ENCODE results near the gene GIT2.

DNA sequence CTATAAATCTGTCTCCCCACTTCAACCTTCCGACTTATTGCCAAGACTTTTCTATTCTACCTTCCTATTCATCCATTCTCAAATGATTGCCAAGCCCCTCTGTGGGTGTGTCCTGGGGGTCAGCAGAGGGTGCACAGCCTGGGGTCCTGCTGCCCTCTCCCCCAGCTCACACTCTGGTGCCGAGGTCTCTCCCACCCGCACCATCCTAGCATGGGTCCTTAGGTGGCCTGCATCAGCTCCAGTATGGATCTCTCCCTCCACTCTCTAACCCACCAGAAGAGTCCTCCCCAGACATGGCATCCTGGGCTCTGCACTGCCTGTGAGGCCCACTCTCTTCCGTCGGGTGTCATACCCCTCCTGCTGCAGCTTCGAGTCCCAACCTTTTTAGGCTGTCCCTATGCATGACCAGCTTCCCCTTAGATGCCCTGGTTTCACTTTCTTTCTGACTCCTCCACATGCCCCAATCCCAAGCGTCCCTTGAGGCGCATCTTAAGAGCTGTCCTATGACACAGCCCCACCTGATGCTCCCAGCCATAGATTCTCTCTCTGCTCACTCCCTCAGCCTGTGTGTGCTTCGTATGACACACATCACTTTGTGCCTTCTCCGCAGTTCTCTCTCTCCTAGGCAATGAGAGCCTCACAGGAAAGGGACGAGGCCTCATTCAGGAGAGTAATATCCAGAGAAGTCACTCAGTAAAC lies 43.9 kb downstream of the GIT2 start:
- no peak for TF ChIP-seq PAX5 (IDR thresholded peaks at IDR 0.05; ENCODE audit: borderline replicate concordance, low read depth, low read length)
- TF ChIP-seq POLR2AphosphoS5 (IDR thresholded peaks at IDR 0.05; ENCODE audit: low read length), result no peak
- TF ChIP-seq, protein P1, sequence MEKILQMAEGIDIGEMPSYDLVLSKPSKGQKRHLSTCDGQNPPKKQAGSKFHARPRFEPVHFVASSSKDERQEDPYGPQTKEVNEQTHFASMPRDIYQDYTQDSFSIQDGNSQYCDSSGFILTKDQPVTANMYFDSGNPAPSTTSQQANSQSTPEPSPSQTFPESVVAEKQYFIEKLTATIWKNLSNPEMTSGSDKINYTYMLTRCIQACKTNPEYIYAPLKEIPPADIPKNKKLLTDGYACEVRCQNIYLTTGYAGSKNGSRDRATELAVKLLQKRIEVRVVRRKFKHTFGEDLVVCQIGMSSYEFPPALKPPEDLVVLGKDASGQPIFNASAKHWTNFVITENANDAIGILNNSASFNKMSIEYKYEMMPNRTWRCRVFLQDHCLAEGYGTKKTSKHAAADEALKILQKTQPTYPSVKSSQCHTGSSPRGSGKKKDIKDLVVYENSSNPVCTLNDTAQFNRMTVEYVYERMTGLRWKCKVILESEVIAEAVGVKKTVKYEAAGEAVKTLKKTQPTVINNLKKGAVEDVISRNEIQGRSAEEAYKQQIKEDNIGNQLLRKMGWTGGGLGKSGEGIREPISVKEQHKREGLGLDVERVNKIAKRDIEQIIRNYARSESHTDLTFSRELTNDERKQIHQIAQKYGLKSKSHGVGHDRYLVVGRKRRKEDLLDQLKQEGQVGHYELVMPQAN (conservative IDR thresholded peaks at IDR 0.05), result no peak
- TF ChIP-seq, protein P2, sequence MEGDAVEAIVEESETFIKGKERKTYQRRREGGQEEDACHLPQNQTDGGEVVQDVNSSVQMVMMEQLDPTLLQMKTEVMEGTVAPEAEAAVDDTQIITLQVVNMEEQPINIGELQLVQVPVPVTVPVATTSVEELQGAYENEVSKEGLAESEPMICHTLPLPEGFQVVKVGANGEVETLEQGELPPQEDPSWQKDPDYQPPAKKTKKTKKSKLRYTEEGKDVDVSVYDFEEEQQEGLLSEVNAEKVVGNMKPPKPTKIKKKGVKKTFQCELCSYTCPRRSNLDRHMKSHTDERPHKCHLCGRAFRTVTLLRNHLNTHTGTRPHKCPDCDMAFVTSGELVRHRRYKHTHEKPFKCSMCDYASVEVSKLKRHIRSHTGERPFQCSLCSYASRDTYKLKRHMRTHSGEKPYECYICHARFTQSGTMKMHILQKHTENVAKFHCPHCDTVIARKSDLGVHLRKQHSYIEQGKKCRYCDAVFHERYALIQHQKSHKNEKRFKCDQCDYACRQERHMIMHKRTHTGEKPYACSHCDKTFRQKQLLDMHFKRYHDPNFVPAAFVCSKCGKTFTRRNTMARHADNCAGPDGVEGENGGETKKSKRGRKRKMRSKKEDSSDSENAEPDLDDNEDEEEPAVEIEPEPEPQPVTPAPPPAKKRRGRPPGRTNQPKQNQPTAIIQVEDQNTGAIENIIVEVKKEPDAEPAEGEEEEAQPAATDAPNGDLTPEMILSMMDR (IDR thresholded peaks at IDR 0.05 in 2 of 3, conservative IDR thresholded peaks at IDR 0.05 in 1 of 3; ENCODE audit: control insufficient read depth in 2 of 3, extremely low read depth in 1 of 3, insufficient read depth in 1 of 3, low read depth in 3 of 3, low read length in 3 of 3), result no peak
- no peak for TF ChIP-seq ZNF384 (IDR thresholded peaks at IDR 0.05; ENCODE audit: borderline replicate concordance, low read depth, low read length)
- no peak for TF ChIP-seq RCOR1 (conservative IDR thresholded peaks at IDR 0.05; ENCODE audit: low read depth, low read length)
- TF ChIP-seq EZH2 (IDR thresholded peaks at IDR 0.05; ENCODE audit: borderline replicate concordance, control insufficient read depth, low read depth, low read length), result no peak
- TF ChIP-seq ZBED1 (IDR thresholded peaks at IDR 0.05; ENCODE audit: borderline replicate concordance), result no peak
- no peak for TF ChIP-seq CREB1 (IDR thresholded peaks at IDR 0.05; ENCODE audit: low read depth)
- no peak for TF ChIP-seq SMARCA5 (IDR thresholded peaks at IDR 0.05)
- TF ChIP-seq RFX5 (IDR thresholded peaks at IDR 0.05; ENCODE audit: low read depth, low read length), result no peak
